ENCODE results near the gene KIF3C.
"Not testable (repeated sequence)": the region's sequence is repeated elsewhere in the genome, so short reads cannot be mapped to it uniquely, and the experiment has no call there.

Gene KIF3C

GRCh38 chr2:25982273-25982967 lies at the start of gene KIF3C:
KIF3C (minus strand) TSS chr2:25982497; CDS start chr2:25981917, 580 bp downstream.
- peak; percentile 42 to 51 for DNase-seq (ENCODE audit: low read depth in 1 of 2, low spot score in 1 of 2)

- not testable (repeated sequence) for DNase-seq (ENCODE audit: low read depth in 1 of 2, low spot score in 1 of 2)
Observed at GRCh38 chr2:26028083-26028482, 45.8 kb upstream of the KIF3C start.

- DNase-seq (ENCODE audit: low read depth in 1 of 2, low spot score in 1 of 2), result no peak
Observed at GRCh38 chr2:26025509-26025908, 43.2 kb upstream of the KIF3C start.

- no peak for DNase-seq (ENCODE audit: low read depth in 1 of 2, low spot score in 1 of 2)
Observed at GRCh38 chr2:26024260-26024659, 42.0 kb upstream of the KIF3C start.

- DNase-seq (ENCODE audit: low read depth in 1 of 2, low spot score in 1 of 2), result no peak
Observed at GRCh38 chr2:26020231-26020640, 37.9 kb upstream of the KIF3C start.

- DNase-seq (ENCODE audit: low read depth in 1 of 2, low spot score in 1 of 2), result peak in 1 of 2 donors; percentile 2
Observed at GRCh38 chr2:26018184-26019055, 36.1 kb upstream of the KIF3C start.

- no peak for DNase-seq (ENCODE audit: low read depth in 1 of 2, low spot score in 1 of 2)
Observed at GRCh38 chr2:26017464-26018183, 35.3 kb upstream of the KIF3C start.

GRCh38 chr2:26016706-26017045 lies 34.4 kb upstream of the KIF3C start:
- DNase-seq (ENCODE audit: low read depth in 1 of 2, low spot score in 1 of 2), result not testable (repeated sequence)

- DNase-seq (ENCODE audit: low read depth in 1 of 2, low spot score in 1 of 2), result no peak
Observed at GRCh38 chr2:26016012-26016705, 33.9 kb upstream of the KIF3C start.

- no peak for DNase-seq (ENCODE audit: low read depth in 1 of 2, low spot score in 1 of 2)
Observed at GRCh38 chr2:26013668-26014067, 31.4 kb upstream of the KIF3C start.

GRCh38 chr2:26011990-26012856 lies 29.9 kb upstream of the KIF3C start:
- DNase-seq (ENCODE audit: low read depth in 1 of 2, low spot score in 1 of 2), result no peak

- no peak for DNase-seq (ENCODE audit: low read depth in 1 of 2, low spot score in 1 of 2)
Observed at GRCh38 chr2:26011609-26011989, 29.3 kb upstream of the KIF3C start.

GRCh38 chr2:26010943-26011342 lies 28.6 kb upstream of the KIF3C start:
- no peak for DNase-seq (ENCODE audit: low read depth in 1 of 2, low spot score in 1 of 2)

- DNase-seq (ENCODE audit: low read depth in 1 of 2, low spot score in 1 of 2), result no peak
Observed at GRCh38 chr2:26009567-26009963, 27.3 kb upstream of the KIF3C start.

- no peak for DNase-seq (ENCODE audit: low read depth in 1 of 2, low spot score in 1 of 2)
Observed at GRCh38 chr2:26008851-26009566, 26.7 kb upstream of the KIF3C start.

- no peak for DNase-seq (ENCODE audit: low read depth in 1 of 2, low spot score in 1 of 2)
Observed at GRCh38 chr2:26008095-26008494, 25.8 kb upstream of the KIF3C start.

GRCh38 chr2:26002632-26003310 lies 20.5 kb upstream of the KIF3C start:
- DNase-seq (ENCODE audit: low read depth in 1 of 2, low spot score in 1 of 2), result no peak

GRCh38 chr2:26001743-26002351 lies 19.6 kb upstream of the KIF3C start:
- DNase-seq (ENCODE audit: low read depth in 1 of 2, low spot score in 1 of 2), result no peak
